Neural cell (in vitro differentiated cells): ENCODE measurements around the gene SMIM11.
"Not testable (repeated sequence)": the region's sequence is repeated elsewhere in the genome, so short reads cannot be mapped to it uniquely, and the experiment has no call there.

Source experiments
- EP300 ChIP-seq: fragments of 450-650 bp; conservative IDR thresholded peaks from 2 replicates; pipeline ENCODE4 v1.6.1; 2014; ENCODE audit warnings: antibody characterized with exemption, mild to moderate bottlenecking, moderate library complexity; ENCODE audit not compliant: poor library complexity, severe bottlenecking
- RAD21 ChIP-seq: fragments of 450-650 bp; conservative IDR thresholded peaks from 2 replicates; pipeline ENCODE4 v1.6.1; 2014; ENCODE audit warnings: antibody characterized with exemption, mild to moderate bottlenecking, moderate library complexity
- TAF1 ChIP-seq: IDR thresholded peaks from 2 replicates; pipeline ENCODE4 v1.6.1; 2012; ENCODE audit warnings: low read depth
- TF ChIP-seq, protein P1 (sequence below): fragments of 450-650 bp; IDR thresholded peaks from 2 replicates; pipeline ENCODE4 v1.5.1; 2014; ENCODE audit warnings: antibody characterized with exemption, mild to moderate bottlenecking, moderate library complexity; ENCODE audit not compliant: poor library complexity, severe bottlenecking
- TF ChIP-seq, protein P2 (sequence below): IDR thresholded peaks from 2 replicates; pipeline ENCODE4 v1.6.1; 2012; ENCODE audit warnings: borderline replicate concordance

DNA sequence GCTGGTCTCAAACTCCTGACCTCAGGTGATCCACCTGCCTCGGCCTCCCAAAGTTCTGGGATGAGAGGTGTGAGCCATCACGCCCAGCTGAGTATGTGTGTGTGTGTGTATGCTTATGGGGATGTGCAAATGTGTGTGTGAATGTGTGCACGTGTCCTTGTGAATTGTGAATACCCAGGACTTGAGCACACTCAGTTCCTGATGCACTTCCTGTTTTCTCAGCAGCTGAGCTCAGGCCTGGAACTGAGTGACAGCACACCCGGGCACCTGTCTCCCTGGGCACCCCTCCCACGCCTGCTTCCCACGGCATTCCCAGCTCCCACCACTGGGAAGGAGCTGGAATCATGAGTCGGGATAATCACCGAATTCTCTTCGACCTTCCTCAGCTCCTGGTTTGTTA, 32.0 kb downstream of the SMIM11 start:
- TF ChIP-seq, protein P1, sequence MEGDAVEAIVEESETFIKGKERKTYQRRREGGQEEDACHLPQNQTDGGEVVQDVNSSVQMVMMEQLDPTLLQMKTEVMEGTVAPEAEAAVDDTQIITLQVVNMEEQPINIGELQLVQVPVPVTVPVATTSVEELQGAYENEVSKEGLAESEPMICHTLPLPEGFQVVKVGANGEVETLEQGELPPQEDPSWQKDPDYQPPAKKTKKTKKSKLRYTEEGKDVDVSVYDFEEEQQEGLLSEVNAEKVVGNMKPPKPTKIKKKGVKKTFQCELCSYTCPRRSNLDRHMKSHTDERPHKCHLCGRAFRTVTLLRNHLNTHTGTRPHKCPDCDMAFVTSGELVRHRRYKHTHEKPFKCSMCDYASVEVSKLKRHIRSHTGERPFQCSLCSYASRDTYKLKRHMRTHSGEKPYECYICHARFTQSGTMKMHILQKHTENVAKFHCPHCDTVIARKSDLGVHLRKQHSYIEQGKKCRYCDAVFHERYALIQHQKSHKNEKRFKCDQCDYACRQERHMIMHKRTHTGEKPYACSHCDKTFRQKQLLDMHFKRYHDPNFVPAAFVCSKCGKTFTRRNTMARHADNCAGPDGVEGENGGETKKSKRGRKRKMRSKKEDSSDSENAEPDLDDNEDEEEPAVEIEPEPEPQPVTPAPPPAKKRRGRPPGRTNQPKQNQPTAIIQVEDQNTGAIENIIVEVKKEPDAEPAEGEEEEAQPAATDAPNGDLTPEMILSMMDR = not testable (repeated sequence)
- not testable (repeated sequence) for TF ChIP-seq EP300, RAD21, TAF1
- TF ChIP-seq, protein P2, sequence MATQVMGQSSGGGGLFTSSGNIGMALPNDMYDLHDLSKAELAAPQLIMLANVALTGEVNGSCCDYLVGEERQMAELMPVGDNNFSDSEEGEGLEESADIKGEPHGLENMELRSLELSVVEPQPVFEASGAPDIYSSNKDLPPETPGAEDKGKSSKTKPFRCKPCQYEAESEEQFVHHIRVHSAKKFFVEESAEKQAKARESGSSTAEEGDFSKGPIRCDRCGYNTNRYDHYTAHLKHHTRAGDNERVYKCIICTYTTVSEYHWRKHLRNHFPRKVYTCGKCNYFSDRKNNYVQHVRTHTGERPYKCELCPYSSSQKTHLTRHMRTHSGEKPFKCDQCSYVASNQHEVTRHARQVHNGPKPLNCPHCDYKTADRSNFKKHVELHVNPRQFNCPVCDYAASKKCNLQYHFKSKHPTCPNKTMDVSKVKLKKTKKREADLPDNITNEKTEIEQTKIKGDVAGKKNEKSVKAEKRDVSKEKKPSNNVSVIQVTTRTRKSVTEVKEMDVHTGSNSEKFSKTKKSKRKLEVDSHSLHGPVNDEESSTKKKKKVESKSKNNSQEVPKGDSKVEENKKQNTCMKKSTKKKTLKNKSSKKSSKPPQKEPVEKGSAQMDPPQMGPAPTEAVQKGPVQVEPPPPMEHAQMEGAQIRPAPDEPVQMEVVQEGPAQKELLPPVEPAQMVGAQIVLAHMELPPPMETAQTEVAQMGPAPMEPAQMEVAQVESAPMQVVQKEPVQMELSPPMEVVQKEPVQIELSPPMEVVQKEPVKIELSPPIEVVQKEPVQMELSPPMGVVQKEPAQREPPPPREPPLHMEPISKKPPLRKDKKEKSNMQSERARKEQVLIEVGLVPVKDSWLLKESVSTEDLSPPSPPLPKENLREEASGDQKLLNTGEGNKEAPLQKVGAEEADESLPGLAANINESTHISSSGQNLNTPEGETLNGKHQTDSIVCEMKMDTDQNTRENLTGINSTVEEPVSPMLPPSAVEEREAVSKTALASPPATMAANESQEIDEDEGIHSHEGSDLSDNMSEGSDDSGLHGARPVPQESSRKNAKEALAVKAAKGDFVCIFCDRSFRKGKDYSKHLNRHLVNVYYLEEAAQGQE = not testable (repeated sequence)
